Body of pancreas (tissue), 4 donors: Measurements from ENCODE around the gene CDS2.

Experiments
- POLR2A ChIP-seq, 3 donors: fragments of 450-650 bp; IDR thresholded peaks; one replicate each; pipeline ENCODE4 v1.6.1; 2016; ENCODE audit warnings: antibody characterized with exemption in 3 of 3, mild to moderate bottlenecking in 2 of 3
- TF ChIP-seq, protein P1 (sequence below), 7 experiments: fragments of 450-650 bp in 4 of 7; fragments of 200-600 bp in 3 of 7; sonication (generic) in 3 of 7; IDR thresholded peaks; one replicate each; pipeline ENCODE4 v1.5.1; 2016 to 2019; ENCODE audit warnings: antibody characterized with exemption in 7 of 7

DNA sequence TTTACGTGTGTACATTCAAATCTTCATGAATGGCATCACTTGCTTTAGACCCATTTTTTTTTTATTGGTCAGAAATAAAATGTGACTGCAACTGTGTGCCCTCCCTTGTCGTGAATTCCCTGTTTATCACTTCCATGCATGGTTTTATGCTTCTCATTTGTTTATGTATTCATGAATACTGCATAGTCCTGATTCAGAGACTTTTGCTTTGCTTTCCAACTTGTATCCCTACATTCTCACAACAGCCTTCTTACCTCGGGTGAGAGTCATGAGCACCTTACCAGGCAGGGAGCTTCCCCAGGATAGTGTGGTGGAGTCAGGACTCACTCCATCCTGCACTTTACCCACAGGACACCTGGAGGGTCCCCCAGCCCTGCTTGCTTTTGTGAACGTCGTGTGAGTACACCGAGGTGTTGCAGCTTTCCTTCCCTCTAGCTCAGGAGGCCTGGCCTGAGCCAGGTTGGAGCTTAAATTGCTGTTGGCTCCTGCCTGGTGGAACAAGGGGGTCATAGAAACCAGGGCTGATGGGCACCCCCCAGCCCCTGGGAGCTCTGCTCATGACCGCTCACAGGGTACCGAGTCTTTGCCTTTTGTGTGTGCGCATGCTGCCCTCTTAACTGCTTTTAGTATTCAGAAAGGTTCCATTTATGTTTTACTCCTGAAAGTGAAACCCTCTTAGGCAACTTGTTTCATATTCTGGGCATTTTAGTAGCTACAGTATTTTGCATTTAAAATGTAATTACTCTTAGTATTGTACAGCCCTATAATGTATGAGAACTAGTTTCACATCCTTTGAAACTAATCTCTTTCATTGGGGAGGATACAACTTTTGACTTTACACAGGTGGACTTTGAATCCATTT is 66.0 kb downstream of the CDS2 start:
- TF ChIP-seq, protein P1, sequence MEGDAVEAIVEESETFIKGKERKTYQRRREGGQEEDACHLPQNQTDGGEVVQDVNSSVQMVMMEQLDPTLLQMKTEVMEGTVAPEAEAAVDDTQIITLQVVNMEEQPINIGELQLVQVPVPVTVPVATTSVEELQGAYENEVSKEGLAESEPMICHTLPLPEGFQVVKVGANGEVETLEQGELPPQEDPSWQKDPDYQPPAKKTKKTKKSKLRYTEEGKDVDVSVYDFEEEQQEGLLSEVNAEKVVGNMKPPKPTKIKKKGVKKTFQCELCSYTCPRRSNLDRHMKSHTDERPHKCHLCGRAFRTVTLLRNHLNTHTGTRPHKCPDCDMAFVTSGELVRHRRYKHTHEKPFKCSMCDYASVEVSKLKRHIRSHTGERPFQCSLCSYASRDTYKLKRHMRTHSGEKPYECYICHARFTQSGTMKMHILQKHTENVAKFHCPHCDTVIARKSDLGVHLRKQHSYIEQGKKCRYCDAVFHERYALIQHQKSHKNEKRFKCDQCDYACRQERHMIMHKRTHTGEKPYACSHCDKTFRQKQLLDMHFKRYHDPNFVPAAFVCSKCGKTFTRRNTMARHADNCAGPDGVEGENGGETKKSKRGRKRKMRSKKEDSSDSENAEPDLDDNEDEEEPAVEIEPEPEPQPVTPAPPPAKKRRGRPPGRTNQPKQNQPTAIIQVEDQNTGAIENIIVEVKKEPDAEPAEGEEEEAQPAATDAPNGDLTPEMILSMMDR (IDR thresholded peaks at IDR 0.05), result no peak
- no peak for TF ChIP-seq POLR2A (IDR thresholded peaks at IDR 0.05)
